HG03139 (cell line): Measurements from ENCODE around the gene YY1.
"Not testable (repeated sequence)": the region's sequence is repeated elsewhere in the genome, so short reads cannot be mapped to it uniquely, and the experiment has no call there.

Source experiments
- ATAC-seq: cut with Tn5 transposase; IDR thresholded peaks from one replicate; pipeline ENCODE4 v1.9.1; 2021; ENCODE audit not compliant: unreplicated experiment

YY1 gene

DNA sequence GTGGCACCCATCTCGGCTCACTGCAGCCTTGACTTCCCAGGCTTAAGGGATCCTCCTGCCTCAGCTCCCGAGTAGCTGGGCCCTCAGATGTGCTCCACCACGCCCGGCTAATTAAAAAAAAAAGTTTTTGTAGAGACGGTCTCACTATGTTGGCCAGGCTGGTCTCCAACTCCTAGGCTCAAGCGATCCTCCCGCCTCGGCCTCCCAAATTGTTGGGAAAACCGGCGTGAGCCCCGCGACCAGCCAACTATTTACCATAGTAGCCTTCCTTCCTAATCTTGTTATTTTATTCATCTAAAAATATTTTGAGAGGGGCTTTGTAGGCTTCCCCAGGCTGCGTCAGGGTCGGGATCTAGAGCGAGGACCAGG, 25.4 kb upstream of the YY1 start:
- ATAC-seq: no peak

DNA sequence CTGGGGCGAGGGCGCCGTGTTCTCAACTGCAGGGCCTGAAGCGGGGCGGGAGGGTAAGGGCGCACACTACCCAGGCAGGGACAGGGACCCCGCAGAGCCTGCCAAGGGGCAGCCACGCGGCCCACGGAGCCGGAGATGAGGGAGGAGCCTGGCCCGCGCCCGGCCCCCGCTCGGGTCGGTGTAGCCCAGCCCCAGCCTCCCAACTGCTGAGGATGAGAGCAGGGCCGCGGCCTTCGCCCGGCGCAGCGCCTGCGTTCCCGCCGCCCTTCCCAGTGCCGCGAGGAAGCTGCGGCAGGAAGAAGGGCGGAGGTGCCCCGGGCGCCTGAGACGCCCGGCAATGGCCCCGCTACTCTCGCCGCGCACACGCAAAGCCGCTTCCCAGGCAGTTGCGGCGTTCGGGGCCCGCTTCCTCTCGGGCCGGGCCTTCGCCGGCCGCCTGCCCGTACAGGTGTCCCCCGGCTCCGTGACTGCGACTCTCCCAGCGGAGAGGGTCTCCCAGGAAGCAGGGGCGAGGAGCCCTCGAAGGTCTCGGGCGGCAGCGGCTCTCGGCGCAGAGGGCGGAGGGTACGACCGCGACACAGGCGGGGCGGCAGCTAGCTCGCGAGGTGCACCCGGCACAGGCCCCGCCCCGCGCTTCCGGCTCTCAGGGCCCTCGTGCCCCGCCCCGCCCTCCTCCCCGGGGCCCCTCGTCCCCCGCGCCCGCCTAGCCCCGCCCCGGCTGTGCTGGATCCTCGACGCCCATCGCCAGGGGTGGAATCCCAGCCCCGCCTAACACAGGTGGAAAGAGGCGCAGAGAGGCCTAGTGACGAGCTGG, 24.8 kb upstream of the YY1 start:
- ATAC-seq: peak; percentile 96

DNA sequence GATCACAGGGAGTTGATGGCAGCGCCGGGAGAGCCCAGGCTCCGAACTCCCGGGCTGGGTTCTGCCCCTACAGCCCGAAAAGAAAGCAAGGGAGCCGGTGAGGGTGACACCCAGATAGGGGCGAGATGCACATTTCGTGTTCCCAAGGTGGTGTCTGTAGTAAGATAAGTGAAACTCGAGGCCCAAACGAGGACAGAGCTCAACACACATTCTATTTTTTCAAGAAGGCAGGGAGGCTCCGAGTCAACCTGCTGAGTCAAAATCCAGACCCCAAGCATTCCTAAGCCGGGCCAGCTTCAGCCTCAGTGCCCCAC, 24.2 kb upstream of the YY1 start:
- no peak for ATAC-seq

DNA sequence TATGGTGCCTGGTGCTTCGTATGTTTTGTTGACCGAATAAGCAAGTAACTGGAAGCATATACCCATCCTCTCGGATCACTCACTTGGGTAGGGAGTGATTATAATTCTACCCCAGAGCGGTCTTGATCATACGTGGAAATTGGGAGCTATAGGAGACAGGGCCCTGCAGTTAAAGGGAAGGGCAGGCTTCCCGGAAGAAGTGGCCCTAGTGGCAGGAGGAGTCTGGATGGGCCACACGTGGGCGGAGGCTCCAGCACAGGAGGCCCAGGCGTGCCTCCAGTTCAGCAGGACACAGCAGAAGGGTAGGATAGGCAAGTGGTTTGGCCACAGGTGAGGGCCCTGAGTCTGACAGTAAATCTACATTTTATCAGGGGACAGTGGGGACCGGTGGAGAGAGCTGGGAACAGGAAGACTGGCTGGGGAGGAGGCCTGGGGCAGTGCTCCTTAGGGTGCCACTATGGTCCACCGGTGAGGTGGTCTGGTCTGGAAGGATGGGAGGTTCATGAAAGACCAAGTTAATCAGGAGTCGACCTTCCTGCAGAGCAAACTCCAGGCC, 23.5 kb upstream of the YY1 start:
- ATAC-seq: no peak

DNA sequence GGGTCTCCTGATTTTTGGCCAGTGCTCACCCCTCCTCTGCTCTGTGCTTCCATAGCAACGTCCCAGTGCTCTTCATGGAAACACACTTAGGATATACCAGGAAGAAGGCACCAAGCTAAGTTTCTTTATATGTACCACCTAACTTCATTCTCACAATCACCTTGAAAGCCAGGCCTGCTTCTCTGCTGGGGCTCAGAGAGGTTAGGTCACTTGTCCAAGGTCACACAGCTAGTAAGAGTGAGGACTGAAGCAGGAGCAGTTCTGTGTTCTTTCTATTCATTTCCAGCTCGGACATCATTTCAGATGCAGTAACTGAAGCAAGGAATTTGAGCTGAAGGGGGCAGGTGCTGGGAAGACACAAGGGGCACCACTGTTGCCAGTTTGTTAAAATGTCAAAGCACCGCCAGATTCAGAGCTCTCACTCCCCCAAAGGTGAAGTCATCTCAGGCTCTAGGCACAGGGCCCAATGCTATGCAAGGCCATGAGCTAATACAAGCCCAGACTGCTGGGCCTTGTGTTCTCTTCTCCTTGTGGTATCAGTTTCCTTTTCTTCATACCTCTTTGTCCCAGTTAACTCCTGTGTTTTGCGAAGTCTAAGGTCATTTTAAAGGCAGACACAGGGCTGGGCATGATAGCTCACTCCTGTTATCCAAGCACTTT, 19.7 kb upstream of the YY1 start:
- ATAC-seq: no peak

DNA sequence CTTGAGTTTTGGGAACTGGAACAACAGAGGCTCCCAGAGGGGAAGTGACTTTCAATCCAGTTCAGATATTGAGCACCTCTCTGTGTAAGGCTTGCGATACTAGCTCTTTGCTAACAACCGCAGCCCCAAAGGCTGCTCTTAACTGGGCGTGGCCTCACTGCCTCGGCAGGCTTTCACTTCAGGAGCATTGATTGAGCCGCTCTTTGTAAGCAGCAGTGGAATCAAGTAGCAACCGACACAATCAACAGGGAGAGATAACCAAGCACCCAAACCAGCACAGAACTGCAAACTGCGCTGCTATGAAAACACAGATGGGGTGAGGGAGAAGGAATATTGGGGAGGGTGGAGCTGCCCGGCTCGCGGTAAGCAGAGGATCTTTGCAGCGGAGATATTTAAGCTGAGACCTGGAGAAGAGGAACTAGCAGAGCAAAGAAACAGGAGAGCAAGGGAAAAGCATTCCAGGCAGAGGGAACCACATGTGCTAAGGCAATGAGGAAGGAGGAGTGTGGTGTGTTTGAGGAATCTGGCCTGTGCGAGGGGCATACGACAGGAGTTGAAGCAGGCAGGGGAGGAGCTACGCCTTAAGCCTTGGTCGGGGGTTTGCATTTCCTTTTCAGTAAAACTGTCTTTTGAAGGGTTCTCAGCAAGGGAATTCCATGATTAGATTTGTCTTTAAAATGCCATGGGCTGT, 17.3 kb upstream of the YY1 start:
- peak; percentile 90 for ATAC-seq

DNA sequence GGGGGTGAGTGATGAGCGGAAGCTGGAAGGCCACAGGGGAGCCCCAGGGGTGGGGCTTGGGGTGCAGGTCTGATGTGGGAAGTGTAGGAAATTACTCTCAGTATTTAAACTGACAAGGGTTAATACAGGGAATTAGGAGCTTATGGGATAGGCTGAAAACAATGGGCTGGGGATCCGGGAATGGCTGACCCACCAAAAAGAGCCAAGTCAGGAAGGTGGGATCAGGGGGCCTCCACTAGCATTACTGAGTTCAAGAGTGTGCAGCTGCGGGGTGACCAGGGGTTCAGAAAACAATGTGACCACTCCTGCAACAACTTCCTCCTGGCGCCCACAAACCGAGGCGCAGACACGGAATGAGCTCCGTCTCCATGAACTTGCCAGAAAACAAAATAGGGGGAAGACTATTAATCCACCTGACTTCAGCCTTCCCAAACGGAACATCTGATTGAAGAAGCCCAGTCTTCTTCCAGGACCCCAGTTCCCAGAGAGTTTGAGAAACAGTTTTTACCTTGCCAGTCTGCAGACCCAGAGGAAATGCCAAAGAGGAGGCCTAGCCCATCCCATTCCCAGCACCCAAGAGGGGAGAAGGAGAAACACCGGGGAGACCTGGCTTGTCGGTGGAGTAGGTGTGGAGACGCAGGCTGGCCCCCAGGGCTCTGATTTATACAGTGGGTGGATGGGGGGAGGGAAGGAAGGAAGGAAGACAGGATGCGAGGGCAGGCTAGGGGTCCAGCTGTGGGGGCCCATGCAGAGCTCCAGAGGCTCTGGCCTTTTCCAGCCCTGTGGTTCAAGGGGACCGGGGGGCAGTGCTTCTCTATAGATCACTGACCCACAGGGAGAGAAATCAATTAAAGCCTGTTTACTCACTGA, 16.5 kb upstream of the YY1 start:
- ATAC-seq: no peak

DNA sequence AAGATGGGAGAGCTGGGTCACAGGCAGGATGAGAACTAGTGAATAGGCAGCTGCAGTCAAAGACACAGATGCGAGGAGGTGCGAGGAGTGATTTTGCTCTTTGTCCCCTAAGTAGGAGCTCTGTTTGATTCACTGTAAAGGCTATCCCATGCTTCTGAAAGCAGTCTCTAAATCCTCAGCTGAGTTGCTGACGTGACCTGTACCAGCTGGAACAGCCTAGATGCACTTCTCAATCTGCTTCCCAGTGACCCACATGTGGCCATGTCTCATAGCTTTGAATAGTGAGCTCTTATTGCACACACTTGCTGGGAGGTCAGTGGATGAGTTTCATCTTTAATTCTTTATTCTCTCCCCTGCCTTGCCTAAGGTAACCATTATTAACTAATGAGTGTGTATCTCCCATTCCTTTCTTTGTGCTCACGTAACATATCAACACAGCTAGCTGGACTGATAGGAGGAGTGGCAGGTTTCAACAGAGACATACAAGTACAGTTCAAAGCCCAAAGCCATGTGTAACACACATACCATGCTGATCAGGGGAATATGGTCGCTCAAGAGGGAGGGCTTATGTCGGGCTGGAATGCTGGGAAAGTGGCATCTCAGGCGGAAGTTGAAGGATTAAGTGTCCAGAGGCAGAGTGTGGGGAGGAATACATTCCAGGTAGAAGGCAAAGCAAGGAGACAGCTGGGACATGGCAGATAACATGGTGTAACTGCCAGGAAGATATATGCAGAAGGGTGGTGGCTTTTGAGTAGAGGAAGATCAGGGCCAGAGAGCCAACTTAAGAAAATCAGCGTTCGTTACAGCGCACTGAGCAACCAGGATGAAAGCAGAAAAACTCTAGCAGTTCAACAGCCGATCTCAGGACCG, 15.4 kb upstream of the YY1 start:
- no peak for ATAC-seq

DNA sequence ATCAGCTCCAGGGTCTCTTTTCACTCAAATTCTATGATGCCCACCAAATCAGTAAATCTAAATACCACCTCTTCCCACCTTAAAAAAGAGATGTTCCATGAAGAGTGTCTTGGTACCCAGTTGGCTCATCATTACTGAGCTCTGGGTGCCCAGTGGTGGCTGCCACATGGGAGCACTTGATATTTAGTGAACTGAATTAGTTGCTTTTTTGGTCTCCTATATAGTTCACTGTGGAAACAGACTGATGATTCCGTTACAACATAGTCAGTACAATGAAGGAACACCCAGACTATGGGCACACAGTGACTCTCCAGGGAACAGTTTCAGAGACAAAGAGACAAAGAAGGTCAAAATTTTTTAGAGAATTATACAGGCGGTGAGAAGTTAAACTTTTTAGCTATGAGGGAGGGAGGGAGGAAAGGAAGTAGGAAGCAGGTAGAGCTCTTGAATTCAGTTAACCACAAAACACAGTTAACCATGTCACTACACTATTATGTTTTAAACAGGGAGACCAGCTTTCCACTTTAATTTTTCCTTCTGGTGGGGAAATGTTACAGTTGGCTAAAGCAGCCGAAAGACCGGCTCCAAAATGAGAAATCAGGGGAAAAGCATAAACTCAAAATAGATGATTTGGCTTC, 14.6 kb upstream of the YY1 start:
- no peak for ATAC-seq

DNA sequence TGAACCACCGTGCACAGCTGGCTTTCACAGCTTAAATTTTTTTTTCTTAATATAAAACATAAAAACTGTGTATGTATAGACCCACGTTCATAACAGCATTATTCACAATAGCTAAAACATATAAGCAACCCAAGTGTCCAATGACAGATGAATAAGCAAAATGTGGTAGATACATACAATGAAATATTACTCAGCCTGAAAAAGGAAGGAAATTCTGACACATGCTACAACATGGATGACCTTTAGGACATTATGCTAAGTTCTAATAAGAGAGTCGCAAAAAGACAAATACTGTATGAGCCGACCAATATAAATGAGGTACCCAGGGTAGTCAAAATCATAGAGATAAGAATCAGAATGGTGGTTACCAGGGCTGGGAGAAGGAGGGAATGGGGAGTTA, 13.8 kb upstream of the YY1 start:
- no peak for ATAC-seq

DNA sequence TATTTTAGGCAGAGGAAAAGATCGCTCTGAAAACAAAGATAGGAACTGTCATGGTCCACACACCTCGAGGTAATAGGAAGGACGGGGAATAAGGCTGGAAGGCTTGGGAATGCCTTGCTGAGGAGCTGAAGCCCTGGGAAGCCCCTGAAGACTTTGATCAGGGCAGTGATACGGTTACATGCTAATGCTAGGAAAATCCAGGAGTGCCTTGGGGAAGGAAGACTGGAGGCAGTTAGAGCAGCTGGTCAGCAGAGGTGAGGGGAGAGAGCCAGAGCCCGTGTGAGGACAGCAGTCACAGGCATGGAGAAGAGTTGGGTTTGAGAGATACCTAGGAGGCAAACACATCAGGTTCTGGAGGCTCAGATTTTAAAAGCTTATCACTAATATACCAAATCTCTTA, 8.6 kb upstream of the YY1 start:
- ATAC-seq: no peak

DNA sequence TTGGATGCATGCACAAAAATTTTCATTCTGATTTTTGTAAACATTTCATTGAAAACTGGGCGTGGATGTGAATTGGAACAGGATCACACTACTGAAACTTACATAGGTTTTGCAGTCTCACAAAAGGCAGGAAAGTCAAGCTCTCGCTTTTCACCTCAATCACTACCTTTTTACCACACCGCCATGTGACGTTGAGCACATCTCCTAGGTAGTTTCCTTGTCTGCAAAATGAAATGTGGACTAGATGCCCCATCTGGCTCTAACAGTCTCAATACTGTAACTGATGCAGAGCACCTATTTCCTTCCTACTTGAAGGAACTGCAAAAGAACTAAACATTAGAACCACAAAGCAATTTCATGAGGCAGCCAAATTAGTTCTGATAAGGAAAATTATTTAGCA, 4.4 kb upstream of the YY1 start:
- no peak for ATAC-seq

DNA sequence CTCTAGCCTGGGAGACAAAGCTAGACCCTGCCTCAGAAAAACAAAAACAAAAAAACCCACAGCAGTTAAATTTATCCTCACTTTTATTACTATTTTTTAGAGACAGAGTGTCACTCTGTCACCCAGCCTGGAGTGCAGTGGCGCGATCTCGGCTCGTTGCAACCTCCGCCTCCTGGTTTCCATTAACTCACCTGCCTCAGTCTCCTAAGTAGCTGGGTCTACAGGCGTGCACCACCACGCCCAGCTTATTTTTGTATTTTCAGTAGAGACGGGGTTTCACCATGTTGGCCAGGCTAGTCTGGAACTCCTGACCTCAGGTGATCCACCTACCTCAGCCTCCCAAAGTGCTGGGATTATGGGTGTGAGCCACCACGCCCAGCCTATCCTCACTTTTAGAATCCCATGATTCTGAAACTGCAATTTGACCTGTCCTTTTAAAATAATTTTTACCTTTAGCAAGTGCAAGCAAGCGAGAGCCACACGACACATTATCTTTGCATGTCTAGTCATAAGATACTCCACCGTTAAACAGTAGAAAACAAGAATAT, 2.6 kb upstream of the YY1 start:
- not testable (repeated sequence) for ATAC-seq

DNA sequence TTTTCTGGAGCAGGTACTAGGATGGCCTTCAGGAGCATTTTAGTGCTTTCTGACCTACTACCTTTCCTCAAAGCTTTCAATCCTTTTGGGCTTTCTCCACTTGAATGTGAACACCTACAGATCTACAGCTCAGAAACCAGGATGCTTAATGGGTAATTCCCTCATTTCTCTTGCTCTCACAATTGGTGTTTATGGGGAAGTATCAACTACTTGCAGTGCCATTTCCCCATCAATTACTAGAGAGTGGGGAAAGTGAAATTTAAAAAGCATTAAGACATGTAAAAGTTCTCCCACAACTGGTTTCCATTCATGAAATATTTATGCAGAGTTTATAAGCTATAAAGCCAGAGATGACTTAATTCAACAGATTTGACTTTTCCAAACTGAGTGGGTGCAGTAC, 2.1 kb upstream of the YY1 start:
- no peak for ATAC-seq

DNA sequence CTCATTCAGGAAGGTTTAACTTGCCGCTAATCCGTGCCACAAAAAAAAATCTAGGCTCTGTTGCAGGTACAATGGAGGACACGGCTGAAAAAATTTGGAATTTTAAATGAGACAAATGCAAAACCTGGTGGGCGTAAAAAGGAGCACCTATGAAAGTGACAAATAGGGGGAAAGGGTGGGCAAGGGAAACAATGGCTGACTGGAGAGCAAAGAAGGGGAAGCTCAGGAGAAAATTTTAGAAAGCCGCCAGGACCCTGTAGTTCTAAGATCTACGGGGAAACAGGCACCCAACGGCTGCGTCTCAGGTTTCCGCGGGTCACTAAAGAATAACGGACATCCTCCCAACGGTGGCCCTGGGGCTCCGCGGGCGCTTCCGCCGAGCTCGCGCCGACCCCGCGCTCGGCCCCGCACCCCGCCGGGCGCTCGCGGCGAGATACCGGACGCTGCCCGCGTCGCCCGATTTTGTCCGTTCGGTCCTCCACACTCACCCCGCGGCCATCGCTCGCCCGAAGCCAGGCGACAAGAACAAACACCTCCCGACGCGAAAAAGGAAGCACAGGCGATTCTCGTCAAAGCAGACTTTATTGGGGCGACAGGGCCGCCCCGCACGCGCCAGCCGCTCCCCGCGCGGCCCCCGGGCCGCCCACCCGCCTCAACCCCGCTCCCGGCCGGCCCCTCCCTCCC, 1.1 kb upstream of the YY1 start:
- peak; percentile 12 for ATAC-seq

DNA sequence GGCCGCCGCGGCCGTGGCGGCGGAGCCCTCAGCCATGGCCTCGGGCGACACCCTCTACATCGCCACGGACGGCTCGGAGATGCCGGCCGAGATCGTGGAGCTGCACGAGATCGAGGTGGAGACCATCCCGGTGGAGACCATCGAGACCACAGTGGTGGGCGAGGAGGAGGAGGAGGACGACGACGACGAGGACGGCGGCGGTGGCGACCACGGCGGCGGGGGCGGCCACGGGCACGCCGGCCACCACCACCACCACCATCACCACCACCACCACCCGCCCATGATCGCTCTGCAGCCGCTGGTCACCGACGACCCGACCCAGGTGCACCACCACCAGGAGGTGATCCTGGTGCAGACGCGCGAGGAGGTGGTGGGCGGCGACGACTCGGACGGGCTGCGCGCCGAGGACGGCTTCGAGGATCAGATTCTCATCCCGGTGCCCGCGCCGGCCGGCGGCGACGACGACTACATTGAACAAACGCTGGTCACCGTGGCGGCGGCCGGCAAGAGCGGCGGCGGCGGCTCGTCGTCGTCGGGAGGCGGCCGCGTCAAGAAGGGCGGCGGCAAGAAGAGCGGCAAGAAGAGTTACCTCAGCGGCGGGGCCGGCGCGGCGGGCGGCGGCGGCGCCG, 381 bp downstream of the YY1 start:
- ATAC-seq: no peak

DNA sequence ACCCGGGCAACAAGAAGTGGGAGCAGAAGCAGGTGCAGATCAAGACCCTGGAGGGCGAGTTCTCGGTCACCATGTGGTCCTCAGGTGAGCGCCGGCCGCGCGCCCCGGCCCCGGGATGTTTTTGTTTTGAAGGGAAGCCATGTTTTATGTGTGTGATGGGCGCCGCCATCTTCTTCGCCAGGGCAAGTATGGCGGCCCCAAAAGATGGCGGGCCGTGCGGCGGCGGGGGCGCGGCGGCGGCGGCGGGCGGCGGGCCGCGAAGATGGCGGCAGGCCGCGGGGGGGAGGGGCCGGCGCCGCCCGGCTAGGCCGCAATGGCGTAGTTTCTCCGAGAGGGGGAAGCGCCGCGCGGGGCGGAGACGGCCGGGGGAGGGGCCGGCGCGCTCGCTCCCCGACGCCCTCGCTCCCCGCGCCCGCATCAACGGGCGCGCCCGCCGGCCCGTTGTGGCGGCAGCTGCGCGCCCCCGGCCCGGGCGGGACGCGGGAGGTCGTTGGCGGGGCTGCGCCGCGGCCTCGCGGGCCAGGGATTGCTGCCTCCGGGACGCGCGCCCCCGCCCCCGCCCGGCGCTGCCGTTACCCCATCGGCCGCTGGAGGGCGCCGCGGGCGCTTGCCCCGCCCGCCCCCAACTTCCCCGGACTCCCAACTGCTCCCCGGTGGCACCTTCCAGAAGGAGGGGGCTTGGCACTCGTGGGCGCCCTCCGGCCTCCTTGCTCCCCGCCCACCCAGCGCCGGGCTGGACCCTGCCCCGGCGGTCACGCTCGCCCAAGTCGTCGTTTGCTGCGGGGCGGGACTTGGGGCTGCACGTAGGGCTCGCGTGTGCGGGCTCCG, 1.1 kb downstream of the YY1 start:
- peak; percentile 27 for ATAC-seq

DNA sequence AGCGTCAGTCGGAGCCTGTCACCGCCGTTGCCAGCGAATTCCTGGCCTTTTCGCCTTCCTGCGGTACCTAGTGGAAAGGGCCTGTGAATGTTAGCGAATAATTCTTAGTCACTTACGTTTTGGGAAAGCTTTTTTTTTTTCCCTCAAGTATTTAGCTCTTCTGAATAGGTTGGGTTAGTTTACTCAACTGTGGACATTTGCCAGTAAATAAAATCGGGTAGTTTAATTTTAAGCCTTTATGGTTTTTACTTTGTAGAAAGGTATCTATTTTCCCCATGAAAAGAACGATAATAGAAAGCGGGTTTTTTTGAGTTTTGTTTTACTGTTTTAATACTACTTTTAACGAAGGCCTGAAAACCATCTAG, 1.7 kb downstream of the YY1 start:
- ATAC-seq: no peak
